Esophagus squamous epithelium (tissue), 5 donors: ENCODE data around the gene RFTN1. TPM values are rescaled to one million over a fixed set of nuclear protein-coding genes. Genes with fewer than 3 reads are reported as not detected.

Experiments used
- DNase-seq: peaks from one replicate; lab custom pipeline; 2025; lab: John Stamatoyannopoulos, UW
- H3K27ac ChIP-seq, 4 donors: fragments of 200-600 bp; sonication (generic); one replicate each; pipeline ENCODE4 v1.5.1; 2016 to 2019; ENCODE audit warnings: mild to moderate bottlenecking in 1 of 4
- H3K27me3 ChIP-seq, 4 donors: fragments of 200-600 bp; sonication (generic); 1 replicate in 3 of 4; 2 replicates in 1 of 4; pipeline versions ENCODE4 v1.5.1 to v1.6.0; 2017 to 2021; ENCODE audit warnings: antibody characterized with exemption in 1 of 4
- H3K36me3 ChIP-seq, 3 donors: fragments of 200-600 bp; sonication (generic); one replicate each; pipeline ENCODE4 v1.5.1; 2016 to 2019
- H3K4me1 ChIP-seq, 3 donors: fragments of 200-600 bp; sonication (generic); one replicate each; pipeline ENCODE4 v1.5.1; 2017 to 2019
- H3K4me3 ChIP-seq, 4 donors: fragments of 200-600 bp; sonication (generic); 1 replicate in 3 of 4; 2 replicates in 1 of 4; pipeline ENCODE4 v1.5.1; 2016 to 2019; ENCODE audit warnings: mild to moderate bottlenecking in 2 of 4, moderate library complexity in 1 of 4
- H3K9me3 ChIP-seq, 3 donors: fragments of 200-600 bp; sonication (generic); one replicate each; pipeline ENCODE4 v1.5.1; 2016 to 2019
- CTCF ChIP-seq, 6 experiments: fragments of 450-650 bp in 4 of 6; fragments of 200-600 bp in 2 of 6; sonication (generic) in 2 of 6; IDR thresholded peaks; one replicate each; pipeline ENCODE4 v1.5.1; 2016 to 2019; ENCODE audit warnings: antibody characterized with exemption in 6 of 6, mild to moderate bottlenecking in 4 of 6, moderate library complexity in 4 of 6
- POLR2A ChIP-seq, 4 donors: fragments of 450-650 bp; IDR thresholded peaks; one replicate each; pipeline ENCODE4 v1.6.1; 2017; ENCODE audit warnings: antibody characterized with exemption in 4 of 4, mild to moderate bottlenecking in 4 of 4, moderate library complexity in 3 of 4
- WGBS, 2 donors: methylation state at CpG; one replicate each; pipeline ENCODE4 v1.1.5; 2018; 5-methylcytosine and 5-hydroxymethylcytosine counted together
- intact Hi-C: fragments of 100-400 bp; cut with DNase I; formaldehyde crosslinking; loops from one replicate; pipeline ENCODE4 v1.15.0; 2022
- total RNA-seq, 4 donors: library from RNA; depleted of rRNA; stranded (reverse); fragments of >200 nt; gene quantifications; one replicate each; pipeline ENCODE4 v1.1.0, GENCODE V29; 2016
- donor health status: DM: yes; HTN: yes; CAD: no.

The RFTN1 gene
- total RNA-seq, 4 donors from 2014 or later: 5.0 to 22.7 (median 12.4) TPM

DNA sequence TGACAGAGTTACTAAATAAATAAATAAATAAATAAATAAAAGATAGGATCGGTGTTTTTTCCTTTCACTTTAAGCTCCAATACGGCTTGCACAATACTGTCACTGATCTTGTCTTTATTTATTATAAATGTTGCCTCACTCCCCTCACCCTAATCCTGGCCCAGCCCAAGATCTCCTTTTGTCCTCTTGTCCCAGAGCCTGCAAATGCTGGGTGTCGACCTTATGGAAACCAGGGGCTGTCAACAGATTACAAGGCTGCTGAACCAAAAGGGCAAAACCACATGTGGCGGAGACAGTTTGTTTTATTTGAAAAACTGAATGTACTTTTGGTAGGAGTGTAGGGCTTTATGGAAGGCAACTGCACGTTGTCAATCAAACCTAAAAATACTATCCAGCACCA is 75.9 kb downstream of the RFTN1 start:
- intact Hi-C loops: no loop called here
- H3K36me3 ChIP-seq: no peaks in the 10 kb centered on the region
- H3K27me3 ChIP-seq: no peaks in the 10 kb centered on the region
- no peak for DNase-seq
- 73 to 75% methylated on average over 5 of the region's 5 CpGs for WGBS, 2 donors
- TF ChIP-seq CTCF (IDR thresholded peaks at IDR 0.05) (no peak), POLR2A (IDR thresholded peaks at IDR 0.05) (no peak)
- H3K27ac ChIP-seq: peak overlapping the region in 1 of 4 donors; percentile 23
- peaks cover 0 to 24% (median 0%) of the 10 kb centered on the region in 3 donors for H3K4me1 ChIP-seq
- H3K9me3 ChIP-seq: no peaks in the 10 kb centered on the region
- H3K4me3 ChIP-seq: no peak overlapping the region

DNA sequence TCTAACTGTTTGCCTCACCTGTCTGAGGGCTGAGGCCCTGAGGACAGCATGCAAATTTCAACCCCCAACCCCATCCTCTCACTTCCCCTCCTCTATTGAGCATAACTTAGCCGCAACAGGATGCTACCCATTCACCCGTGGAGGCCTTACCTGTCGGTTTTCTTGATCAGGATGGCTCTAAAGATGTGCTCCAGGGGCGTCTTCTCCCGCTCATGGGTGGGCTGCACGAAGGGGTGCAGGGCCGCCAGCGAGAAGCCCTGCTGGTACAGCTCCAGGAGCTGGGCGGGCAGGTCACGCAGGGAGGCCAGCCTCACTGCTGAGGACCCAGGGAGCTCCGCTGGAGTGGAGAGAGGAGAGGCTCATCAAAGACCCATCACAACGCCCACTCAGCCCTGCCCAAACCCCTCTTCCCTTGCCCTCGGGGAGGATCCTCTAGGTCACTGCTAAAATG is 79.8 kb downstream of the RFTN1 start:
- Histone ChIP-seq H3K27me3 (no peaks in the 10 kb centered on the region), H3K4me3 (no peak overlapping the region), H3K36me3 (no peaks in the 10 kb centered on the region), H3K9me3 (no peaks in the 10 kb centered on the region), H3K4me1 (peaks cover 0 to 1% (median 0%) of the 10 kb centered on the region in 3 donors), H3K27ac (peak overlapping the region in 2 of 4 donors; percentile 9 to 20)
- intact Hi-C loops: no loop called here
- WGBS, 2 donors: 79 to 82% methylated on average over 4 to 9 of the region's 13 CpGs
- no peak for TF ChIP-seq POLR2A (IDR thresholded peaks at IDR 0.05)
- no peak for TF ChIP-seq CTCF (IDR thresholded peaks at IDR 0.05)
- DNase-seq: no peak

- intact Hi-C loops: no loop called here
- WGBS, 2 donors: 65 to 74% methylated on average over 3 of the region's 3 CpGs
- Histone ChIP-seq H3K9me3 (no peaks in the 10 kb centered on the region), H3K27me3 (no peaks in the 10 kb centered on the region), H3K36me3 (no peaks in the 10 kb centered on the region), H3K27ac (no peak overlapping the region), H3K4me3 (no peak overlapping the region), H3K4me1 (peaks cover 0 to 3% (median 0%) of the 10 kb centered on the region in 3 donors)
- no peak for DNase-seq
- TF ChIP-seq CTCF (IDR thresholded peaks at IDR 0.05) (no peak), POLR2A (IDR thresholded peaks at IDR 0.05) (no peak)
These were observed 80.8 kb downstream of the RFTN1 start for GRCh38 chr3:16432714-16433113.

- intact Hi-C loops: no loop called here
- Histone ChIP-seq H3K4me3 (no peak overlapping the region), H3K27me3 (no peaks in the 10 kb centered on the region), H3K9me3 (no peaks in the 10 kb centered on the region), H3K4me1 (peaks cover 0 to 11% (median 0%) of the 10 kb centered on the region in 3 donors), H3K36me3 (no peaks in the 10 kb centered on the region), H3K27ac (no peak overlapping the region)
- DNase-seq: no peak
- TF ChIP-seq POLR2A (IDR thresholded peaks at IDR 0.05) (no peak), CTCF (IDR thresholded peaks at IDR 0.05) (no peak)
- 88 to 94% methylated on average over 9 of the region's 11 CpGs for WGBS, 2 donors
These were observed 82.5 kb downstream of the RFTN1 start for GRCh38 chr3:16430717-16431630.

DNA sequence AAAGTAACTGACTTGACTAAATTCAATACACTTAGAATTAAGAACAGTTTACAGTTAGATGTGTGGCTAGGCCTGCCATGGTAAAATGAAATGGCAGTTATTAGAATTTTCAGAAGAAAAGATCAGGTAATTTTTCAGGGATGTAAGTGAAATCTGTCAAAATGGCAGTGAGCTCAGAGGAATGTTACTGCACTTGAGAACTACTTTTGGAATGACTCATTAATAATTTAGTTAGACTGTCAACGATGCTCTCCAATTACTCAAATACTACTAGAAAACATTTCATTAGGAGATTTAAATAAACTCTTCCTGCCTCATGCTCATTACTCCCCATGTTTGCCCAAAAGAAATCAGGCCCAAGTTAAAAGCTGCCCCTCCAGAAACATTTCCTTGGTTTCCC is 84.4 kb downstream of the RFTN1 start:
- H3K36me3 ChIP-seq: no peaks in the 10 kb centered on the region
- H3K9me3 ChIP-seq: no peaks in the 10 kb centered on the region
- intact Hi-C loops: no loop called here
- no peak for DNase-seq
- peaks cover 0 to 11% (median 0%) of the 10 kb centered on the region in 3 donors for H3K4me1 ChIP-seq
- no peak overlapping the region for H3K4me3 ChIP-seq
- no peak for TF ChIP-seq CTCF (IDR thresholded peaks at IDR 0.05)
- no peak for TF ChIP-seq POLR2A (IDR thresholded peaks at IDR 0.05)
- H3K27me3 ChIP-seq: no peaks in the 10 kb centered on the region
- 31 to 32% methylated on average over 1 of the region's 1 CpG for WGBS, 2 donors
- H3K27ac ChIP-seq: peak overlapping the region in 2 of 4 donors; percentile 5 to 53
